Suprapubic skin (tissue), 3 donors: Measurements from ENCODE around the gene CACNA1D.

Experiments used
- CTCF ChIP-seq, 2 donors: fragments of 200-600 bp in 1 of 2; fragments of 450-650 bp in 1 of 2; sonication (generic) in 1 of 2; IDR thresholded peaks; one replicate each; pipeline ENCODE4 v1.5.1; 2016 to 2019; ENCODE audit warnings: antibody characterized with exemption in 2 of 2, mild to moderate bottlenecking in 1 of 2, moderate library complexity in 1 of 2
- EP300 ChIP-seq: sonication (generic); formaldehyde crosslinking; IDR thresholded peaks from one replicate; pipeline ENCODE4 v1.6.1; 2017; ENCODE audit warnings: antibody characterized with exemption
- POLR2A ChIP-seq, 2 donors: fragments of 450-650 bp; IDR thresholded peaks; one replicate each; pipeline ENCODE4 v1.6.1; 2017; ENCODE audit warnings: antibody characterized with exemption in 2 of 2, mild to moderate bottlenecking in 2 of 2, moderate library complexity in 2 of 2

- no peak for TF ChIP-seq CTCF (IDR thresholded peaks at IDR 0.05)
- no peak for TF ChIP-seq POLR2A (IDR thresholded peaks at IDR 0.05)
- TF ChIP-seq EP300, result no peak
Observed at GRCh38 chr3:53704363-53704725, 209.9 kb downstream of the CACNA1D start.
